ENCODE results near the gene DMGDH.

The DMGDH gene

GRCh38 chr5:79069488-79070349, at the start of gene DMGDH, which contains the start of gene BHMT2:
Gene DMGDH (minus strand): TSS chr5:79069674. CDS start chr5:79069620, 54 bp downstream.
Gene BHMT2 (plus strand): TSS chr5:79069767. CDS start chr5:79069783, 16 bp downstream.
- no peak for DNase-seq

- no peak for DNase-seq
Measured at GRCh38 chr5:79112703-79113058, 43.2 kb upstream of the DMGDH start.

- no peak for DNase-seq
Measured at GRCh38 chr5:79111960-79112702, 42.7 kb upstream of the DMGDH start.

GRCh38 chr5:79111387-79111959, 42.0 kb upstream of the DMGDH start, which contains the start of gene BHMT:
Gene BHMT (plus strand): TSS chr5:79111809. CDS start chr5:79111886, 77 bp downstream.
- no peak for DNase-seq

- DNase-seq: peak; percentile 29 to 37
Measured at GRCh38 chr5:79109527-79110492, 40.3 kb upstream of the DMGDH start.

GRCh38 chr5:79108792-79109191, 39.3 kb upstream of the DMGDH start:
- no peak for DNase-seq

- no peak for DNase-seq
Measured at GRCh38 chr5:79108086-79108485, 38.6 kb upstream of the DMGDH start.

GRCh38 chr5:79107020-79107796, 37.7 kb upstream of the DMGDH start:
- no peak for DNase-seq

GRCh38 chr5:79105868-79106267, 36.4 kb upstream of the DMGDH start:
- no peak for DNase-seq

GRCh38 chr5:79093762-79094161, 24.3 kb upstream of the DMGDH start:
- DNase-seq: no peak

- no peak for DNase-seq
Measured at GRCh38 chr5:79091064-79091463, 21.6 kb upstream of the DMGDH start.

GRCh38 chr5:79088507-79088906, 19.0 kb upstream of the DMGDH start:
- DNase-seq: no peak

GRCh38 chr5:79086116-79086515, 16.6 kb upstream of the DMGDH start:
- no peak for DNase-seq

GRCh38 chr5:79081779-79082178, 12.3 kb upstream of the DMGDH start:
- DNase-seq: no peak

- DNase-seq: no peak
Measured at GRCh38 chr5:79080804-79081203, 11.3 kb upstream of the DMGDH start.

GRCh38 chr5:79077680-79078365, 8.3 kb upstream of the DMGDH start:
- DNase-seq: no peak

- DNase-seq: no peak
Measured at GRCh38 chr5:79076819-79077218, 7.3 kb upstream of the DMGDH start.

GRCh38 chr5:79075646-79076426, 6.4 kb upstream of the DMGDH start:
- DNase-seq: no peak

GRCh38 chr5:79074641-79075040, 5.2 kb upstream of the DMGDH start:
- DNase-seq: no peak

GRCh38 chr5:79070350-79070667, 835 bp upstream of the DMGDH start:
- no peak for DNase-seq

Measured in activated CD4-positive, alpha-beta T cell treated with anti-CD3 and anti-CD28 coated beads, Interleukin-2, amount 50 U/mL, for 48 hours (primary cell).